Fibroblast of pulmonary artery (primary cell): ENCODE data around the gene ZCCHC14.

Experiments used
- DNase-seq: peaks from one replicate; pipeline ENCODE4 v3.0.0-alpha.2; 2010; ENCODE audit warnings: low read depth
- H3K4me3 ChIP-seq: replicated peaks from 2 replicates; pipeline ENCODE4 v1.5.1; 2011; ENCODE audit warnings: low read depth, mild to moderate bottlenecking, control low read depth, low read length, moderate library complexity
- TF ChIP-seq, protein P1 (sequence below): IDR thresholded peaks from 2 replicates; pipeline ENCODE4 v1.5.1; 2011; ENCODE audit warnings: mild to moderate bottlenecking, control low read depth, low read length, inconsistent platforms; ENCODE audit errors: missing control alignments

Gene ZCCHC14

DNA sequence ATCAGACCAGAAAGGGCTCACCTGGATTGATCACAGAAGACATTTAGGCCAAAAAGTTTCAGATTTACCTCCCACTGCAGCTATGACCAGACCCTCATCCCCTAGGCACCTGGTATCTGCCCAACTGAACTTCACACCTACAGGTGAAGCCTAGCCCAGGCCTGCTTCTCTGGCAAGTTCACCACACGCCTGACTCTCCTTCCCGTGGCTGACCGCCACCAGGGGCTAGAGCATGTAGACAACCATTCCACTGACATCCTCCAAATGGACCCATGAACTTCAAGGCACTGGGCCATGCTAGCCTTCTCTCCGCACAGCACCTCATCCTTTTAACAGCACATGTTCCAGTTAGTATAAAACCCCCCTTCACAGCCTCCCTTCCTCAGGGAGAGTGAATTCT, 18.8 kb downstream of the ZCCHC14 start:
- H3K4me3 ChIP-seq = no peak overlapping the region
- TF ChIP-seq, protein P1, sequence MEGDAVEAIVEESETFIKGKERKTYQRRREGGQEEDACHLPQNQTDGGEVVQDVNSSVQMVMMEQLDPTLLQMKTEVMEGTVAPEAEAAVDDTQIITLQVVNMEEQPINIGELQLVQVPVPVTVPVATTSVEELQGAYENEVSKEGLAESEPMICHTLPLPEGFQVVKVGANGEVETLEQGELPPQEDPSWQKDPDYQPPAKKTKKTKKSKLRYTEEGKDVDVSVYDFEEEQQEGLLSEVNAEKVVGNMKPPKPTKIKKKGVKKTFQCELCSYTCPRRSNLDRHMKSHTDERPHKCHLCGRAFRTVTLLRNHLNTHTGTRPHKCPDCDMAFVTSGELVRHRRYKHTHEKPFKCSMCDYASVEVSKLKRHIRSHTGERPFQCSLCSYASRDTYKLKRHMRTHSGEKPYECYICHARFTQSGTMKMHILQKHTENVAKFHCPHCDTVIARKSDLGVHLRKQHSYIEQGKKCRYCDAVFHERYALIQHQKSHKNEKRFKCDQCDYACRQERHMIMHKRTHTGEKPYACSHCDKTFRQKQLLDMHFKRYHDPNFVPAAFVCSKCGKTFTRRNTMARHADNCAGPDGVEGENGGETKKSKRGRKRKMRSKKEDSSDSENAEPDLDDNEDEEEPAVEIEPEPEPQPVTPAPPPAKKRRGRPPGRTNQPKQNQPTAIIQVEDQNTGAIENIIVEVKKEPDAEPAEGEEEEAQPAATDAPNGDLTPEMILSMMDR = no peak
- no peak for DNase-seq

DNA sequence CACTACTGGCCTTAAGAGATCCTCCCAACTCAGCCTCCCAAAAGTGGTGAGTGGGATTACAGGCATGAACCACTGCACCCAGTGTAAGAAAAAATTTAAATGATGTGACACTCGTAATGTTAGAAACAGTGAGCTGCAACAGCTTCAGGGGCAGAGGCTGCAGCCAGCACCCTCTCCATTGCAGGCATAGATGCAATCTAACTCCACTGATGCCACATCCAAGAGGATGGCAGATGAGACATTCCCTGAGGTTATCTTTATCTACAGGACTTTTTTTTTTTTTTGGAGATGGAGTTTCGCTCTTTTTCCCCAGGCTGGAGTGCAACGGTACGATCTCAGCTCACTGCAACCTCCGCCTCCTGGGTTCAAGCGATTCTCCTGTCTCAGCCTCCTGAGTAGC, 19.9 kb downstream of the ZCCHC14 start:
- no peak for DNase-seq
- TF ChIP-seq, protein P1 = no peak
- no peak overlapping the region for H3K4me3 ChIP-seq

DNA sequence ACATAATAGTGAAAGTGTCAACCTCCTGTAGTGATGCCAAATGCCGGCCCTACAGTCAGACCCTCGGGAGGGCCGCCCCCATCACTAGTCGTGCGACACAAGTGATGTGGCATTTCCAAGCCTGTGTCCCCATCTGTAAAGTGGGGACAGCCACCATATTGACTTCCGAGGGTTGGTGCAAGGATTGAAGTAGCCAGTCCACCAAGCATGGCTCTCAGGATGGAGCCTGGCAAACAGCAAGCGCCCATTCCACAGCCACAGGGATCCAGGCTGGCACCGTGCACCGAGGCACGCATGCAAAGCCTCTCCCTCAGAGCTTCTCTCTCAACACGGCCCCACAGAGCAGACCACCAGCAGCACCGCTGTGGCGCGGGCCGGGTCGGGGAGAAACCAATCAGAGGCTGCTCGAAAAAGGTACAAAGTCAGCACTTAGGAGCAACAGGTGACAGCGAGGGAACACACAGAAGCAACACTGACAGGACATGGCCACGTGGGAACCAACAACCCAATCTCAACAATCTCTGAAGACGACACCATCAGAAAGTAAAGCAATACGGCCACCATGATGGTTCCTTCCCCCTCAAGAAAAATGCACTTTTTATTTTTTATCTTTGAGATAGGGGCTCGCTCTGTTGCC, 20.6 kb downstream of the ZCCHC14 start:
- no peak for DNase-seq
- TF ChIP-seq, protein P1 = no peak
- H3K4me3 ChIP-seq = no peak overlapping the region

DNA sequence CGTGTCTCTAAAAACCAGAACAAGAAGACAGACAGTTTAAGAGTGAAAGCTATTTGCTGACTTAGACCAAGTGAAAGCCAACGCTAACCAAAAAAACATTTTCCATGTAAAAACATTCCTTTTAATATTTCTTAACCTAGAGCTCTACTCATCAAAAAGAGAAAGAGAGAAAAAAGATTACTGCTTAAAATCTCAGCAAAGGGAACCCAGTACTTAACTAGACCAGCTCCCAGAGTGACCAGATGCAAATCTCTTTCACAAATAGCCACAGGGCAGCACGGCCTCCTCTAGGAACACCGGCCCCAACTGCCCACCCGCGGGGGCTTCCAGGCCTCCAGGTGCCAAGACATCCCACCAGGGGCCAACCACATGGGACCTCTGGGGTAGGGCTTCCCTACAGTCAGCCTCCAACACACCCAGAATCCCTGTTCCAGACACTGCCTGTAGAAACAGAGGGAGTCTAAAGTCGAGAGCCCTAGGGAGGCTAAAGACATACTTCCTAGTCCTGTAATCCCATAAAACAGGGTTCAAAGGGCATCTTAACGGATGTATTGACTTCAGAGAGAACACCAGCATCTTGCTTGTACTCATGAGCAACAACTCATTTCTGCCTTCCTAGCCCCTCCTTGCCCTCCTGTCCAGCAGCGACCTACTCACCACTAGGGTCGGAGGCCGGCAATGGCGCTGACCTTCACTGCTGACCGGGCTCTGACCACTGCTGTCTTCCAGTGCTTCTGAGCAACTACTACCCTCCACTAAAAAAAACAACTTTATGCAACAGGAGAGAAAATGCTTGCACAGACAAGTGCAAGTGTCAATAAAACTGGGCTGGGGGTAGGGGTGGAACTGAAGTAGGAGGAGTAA, 21.3 kb downstream of the ZCCHC14 start:
- no peak overlapping the region for H3K4me3 ChIP-seq
- TF ChIP-seq, protein P1 = no peak
- no peak for DNase-seq

DNA sequence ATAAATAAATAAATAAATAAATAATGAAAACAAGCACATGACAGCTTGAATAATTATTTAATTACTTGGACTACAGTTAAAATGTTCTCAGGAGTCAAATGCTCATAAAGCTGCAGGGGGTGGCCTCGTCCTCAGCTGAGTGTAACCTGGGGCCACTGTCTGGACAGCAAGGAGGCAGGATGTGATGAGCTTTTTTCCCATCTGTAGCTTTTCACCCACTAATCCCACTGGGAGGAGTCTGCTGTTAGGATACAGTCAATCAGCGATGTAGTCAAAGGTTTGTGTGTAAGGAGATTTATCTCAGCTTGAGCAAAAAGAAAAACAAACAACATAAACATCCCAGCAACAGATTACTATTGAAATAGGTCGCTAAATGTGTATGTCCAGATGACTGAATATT, 22.5 kb downstream of the ZCCHC14 start:
- no peak for DNase-seq
- TF ChIP-seq, protein P1 = no peak
- no peak overlapping the region for H3K4me3 ChIP-seq

DNA sequence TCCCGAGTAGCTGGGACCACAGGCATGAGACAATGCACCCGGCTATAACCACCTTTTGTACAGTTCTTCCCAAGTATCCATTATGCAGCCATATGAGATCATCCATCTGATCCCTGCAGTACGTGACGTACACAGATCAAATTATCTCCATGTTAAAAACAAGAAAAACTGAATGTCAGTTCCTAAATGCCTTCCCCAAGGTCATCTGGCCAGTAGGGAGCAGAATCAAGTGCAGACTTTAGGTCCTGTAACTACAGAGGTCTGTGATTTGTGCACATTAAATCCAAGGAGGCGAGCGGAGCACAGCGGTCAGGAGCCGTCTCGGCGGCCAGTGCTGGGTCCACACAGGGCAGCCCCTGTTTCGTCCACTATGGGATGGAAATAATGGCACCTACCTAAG, 23.7 kb downstream of the ZCCHC14 start:
- H3K4me3 ChIP-seq = no peak overlapping the region
- TF ChIP-seq, protein P1 = no peak
- no peak for DNase-seq
